H1 (cell line): ENCODE data around the gene ZNF672. TPM values are rescaled to one million over a fixed set of nuclear protein-coding genes. Genes with fewer than 3 reads are reported as not detected.

ENCODE experiments used
- BCL11A ChIP-seq, 2 experiments: IDR thresholded peaks; one replicate each; pipeline ENCODE4 v1.6.1; 2011; ENCODE audit warnings: low read depth in 2 of 2, low read length in 2 of 2, mild to moderate bottlenecking in 2 of 2
- CHD7 ChIP-seq: fragments of 300-600 bp; sonication (generic); IDR thresholded peaks from 2 replicates; pipeline ENCODE4 v1.7.1; 2012; ENCODE audit warnings: low read length, moderate library complexity, mild to moderate bottlenecking, inconsistent platforms; ENCODE audit not compliant: insufficient replicate concordance
- CREB1 ChIP-seq: IDR thresholded peaks from 2 replicates; pipeline ENCODE4 v1.6.1; 2012; ENCODE audit warnings: inconsistent platforms
- EZH2 ChIP-seq: fragments of 200-600 bp; sonication (generic); IDR thresholded peaks from 2 replicates; pipeline ENCODE4 v1.7.1; 2012; ENCODE audit warnings: low read depth, mild to moderate bottlenecking, moderate library complexity, low read length, inconsistent platforms; ENCODE audit not compliant: severe bottlenecking
- RFX5 ChIP-seq: IDR thresholded peaks from 2 replicates; pipeline ENCODE4 v1.6.1; 2011; ENCODE audit warnings: low read depth, low read length, improper control_type of control experiment, borderline replicate concordance
- SAP30 ChIP-seq: fragments of 300-600 bp; sonication (generic); IDR thresholded peaks from 2 replicates; pipeline ENCODE4 v1.7.1; 2012; ENCODE audit warnings: low read length, moderate library complexity, mild to moderate bottlenecking, inconsistent platforms; ENCODE audit not compliant: insufficient read depth, insufficient replicate concordance
- SIRT6 ChIP-seq: IDR thresholded peaks from one replicate; pipeline ENCODE4 v1.7.1; 2012; ENCODE audit warnings: low read length, inconsistent platforms
- SP4 ChIP-seq: IDR thresholded peaks from 2 replicates; pipeline ENCODE4 v1.6.1; 2012; ENCODE audit warnings: low read length, inconsistent platforms
- ZNF274 ChIP-seq: IDR thresholded peaks from 2 replicates; pipeline ENCODE4 v1.7.0; 2012; ENCODE audit warnings: low read length, borderline replicate concordance; ENCODE audit errors: extremely low read depth
- polyA plus RNA-seq, 7 experiments: library from polyadenylated mRNA; depleted of rRNA in 3 of 7; stranded (reverse) in 5 of 7; unstranded in 2 of 7; fragments of >200 nt in 5 of 7; fragments of 200-250 nt in 2 of 7; gene quantifications; 1 replicate in 5 of 7; 2 replicates in 1 of 7; 4 replicates in 1 of 7; pipeline versions ENCODE4 v1.2.1 to v1.2.3, GENCODE V29; 2011 to 2013; ENCODE audit warnings: missing spikeins in 2 of 7, mixed read lengths in 2 of 7
- total RNA-seq: library from RNA; stranded (reverse); fragmentation: NEBNext Ultra II Directional; extraction: Animal tissue kit (Norgen Biotek cat#: 25700); gene quantifications from 2 replicates; pipeline ENCODE4 v1.2.1, GENCODE V29; 2021

ZNF672 gene
- total and polyA plus RNA-seq, 2 of the 8 experiments (the other 6 are each of a cell fraction or from before 2014, with no cell fraction given): 30.7 to 40.4 TPM

DNA sequence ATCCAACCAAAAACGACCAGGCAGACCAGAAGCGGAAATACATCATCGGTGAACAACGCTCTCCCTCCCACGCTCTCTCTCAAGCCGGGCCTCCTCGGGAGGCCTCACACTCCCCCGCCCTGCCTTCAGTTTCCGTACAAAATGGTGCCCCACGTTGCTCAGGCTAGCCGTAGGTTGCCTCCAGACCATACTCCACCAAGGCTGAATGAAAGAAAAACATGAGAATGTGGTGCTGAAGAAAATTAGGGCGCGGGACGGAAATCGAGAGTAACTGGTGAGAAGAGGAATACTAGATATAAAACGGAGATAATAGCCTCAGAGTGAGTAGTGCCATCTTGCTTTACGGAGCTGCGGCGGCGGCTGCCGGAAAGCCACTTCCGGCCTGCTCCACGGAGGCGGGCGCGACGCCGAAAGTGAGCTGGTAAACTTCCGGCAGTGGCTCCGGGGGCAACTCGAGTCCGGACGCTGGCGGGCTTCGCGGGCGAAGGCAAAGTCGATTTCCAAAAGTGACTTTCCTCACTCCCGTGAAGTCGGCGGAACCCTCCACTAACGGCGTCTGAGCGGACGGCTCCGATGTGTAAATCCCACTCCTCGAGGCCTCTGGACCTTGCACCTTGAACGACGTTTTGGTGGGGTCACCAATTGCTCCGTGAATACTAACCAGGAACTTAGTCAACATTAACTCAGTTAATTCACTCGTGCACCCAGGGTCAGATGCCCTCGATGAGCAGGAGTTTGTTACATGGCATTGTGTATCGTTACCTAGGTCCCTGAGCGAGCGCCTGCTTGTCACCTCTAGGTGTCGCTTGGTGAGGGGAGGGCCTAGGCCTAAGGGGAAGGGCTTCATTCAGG is 11.9 kb upstream of the ZNF672 start, which contains the start of gene SH3BP5L (continued):
- TF ChIP-seq CHD7: no peak
- no peak for TF ChIP-seq BCL11A (IDR thresholded peaks at IDR 0.05; ENCODE audit: low read depth in 2 of 2, low read length in 2 of 2)
- TF ChIP-seq CREB1: peak; percentile 46
- no peak for TF ChIP-seq SIRT6
- TF ChIP-seq EZH2: no peak
- peak; percentile 41; the same call in 1 of the 2 replicates for TF ChIP-seq RFX5
- TF ChIP-seq ZNF274: no peak
- no peak for TF ChIP-seq SP4
- TF ChIP-seq SAP30: peak; percentile 52
